HG03196 (cell line): ENCODE measurements around the gene FOXD3.
"Not testable (repeated sequence)": the region's sequence is repeated elsewhere in the genome, so short reads cannot be mapped to it uniquely, and the experiment has no call there.

ENCODE experiments used
- ATAC-seq: cut with Tn5 transposase; IDR thresholded peaks from one replicate; pipeline ENCODE4 v1.9.1; 2021; ENCODE audit not compliant: unreplicated experiment

The FOXD3 gene

GRCh38 chr1:63356234-63356633 lies 33.9 kb downstream of the FOXD3 start:
- ATAC-seq: not testable (repeated sequence)

GRCh38 chr1:63359561-63359960 lies 37.2 kb downstream of the FOXD3 start:
- ATAC-seq: no peak

- ATAC-seq: no peak
Observed at GRCh38 chr1:63362073-63362472, 39.7 kb downstream of the FOXD3 start.

GRCh38 chr1:63362578-63362977 lies 40.2 kb downstream of the FOXD3 start:
- no peak for ATAC-seq

- no peak for ATAC-seq
Observed at GRCh38 chr1:63363014-63363413, 40.6 kb downstream of the FOXD3 start.

- no peak for ATAC-seq
Observed at GRCh38 chr1:63366908-63367214, 44.5 kb downstream of the FOXD3 start.

GRCh38 chr1:63367215-63368103 lies 45.1 kb downstream of the FOXD3 start, which contains the start of gene ALG6:
ALG6 (plus strand) TSS chr1:63367627; CDS start chr1:63370978, 3,351 bp downstream.
- ATAC-seq: peak; percentile 97

GRCh38 chr1:63368131-63368530 lies 45.8 kb downstream of the FOXD3 start:
- no peak for ATAC-seq
